ENCODE data around the gene CDH26. TPM values are rescaled to one million over a fixed set of nuclear protein-coding genes. Genes with fewer than 3 reads are reported as not detected.
A peak's percentile ranks its signal among the peaks of the same experiment; 100 is the strongest.

The CDH26 gene
- total and polyA plus RNA-seq, 9 of the 15 experiments (the other 6 are each of a cell fraction or from before 2014, with no cell fraction given), result 0.07 to 0.13 (median 0.10) TPM; not detected in 4

- TF ChIP-seq ZNF561 (CRISPR knock-in tag; conservative IDR thresholded peaks at IDR 0.05) (no peak), ILF3 (IDR thresholded peaks at IDR 0.05; ENCODE audit: borderline replicate concordance) (no peak), HIVEP1 (CRISPR knock-in tag; IDR thresholded peaks at IDR 0.05) (no peak), KDM4B (IDR thresholded peaks at IDR 0.05; ENCODE audit: borderline replicate concordance in 2 of 2, low read depth in 1 of 2) (no peak), MEF2A (IDR thresholded peaks at IDR 0.05; ENCODE audit: control insufficient read depth, low read depth, low read length) (no peak), PRPF4 (IDR thresholded peaks at IDR 0.05; ENCODE audit: insufficient read depth, low read depth, low read length, poor library complexity, severe bottlenecking) (no peak), CHD2 (IDR thresholded peaks at IDR 0.05; ENCODE audit: low read depth, low read length) (no peak), NR2F6 (CRISPR knock-in tag; IDR thresholded peaks at IDR 0.05) (no peak), RAD21 (CRISPR knock-in tag; conservative IDR thresholded peaks at IDR 0.05 in 1 of 2, IDR thresholded peaks at IDR 0.05 in 1 of 2) (no peak), CHCHD3 (CRISPR knock-in tag; IDR thresholded peaks at IDR 0.05) (no peak), ZNF609 (CRISPR knock-in tag; IDR thresholded peaks at IDR 0.05; ENCODE audit: borderline replicate concordance) (no peak), ZFPM2 (CRISPR knock-in tag; IDR thresholded peaks at IDR 0.05) (no peak), ZBTB34 (CRISPR knock-in tag; IDR thresholded peaks at IDR 0.05) (no peak), XRCC4 (IDR thresholded peaks at IDR 0.05; ENCODE audit: extremely low read depth, insufficient read depth, insufficient read length) (no peak), PHTF2 (CRISPR knock-in tag; IDR thresholded peaks at IDR 0.05) (no peak), HOXB6 (CRISPR knock-in tag; IDR thresholded peaks at IDR 0.05; ENCODE audit: borderline replicate concordance) (no peak), MYBL2 (IDR thresholded peaks at IDR 0.05; ENCODE audit: low read depth) (no peak), MYBL2 (CRISPR knock-in tag; IDR thresholded peaks at IDR 0.05; ENCODE audit: borderline replicate concordance) (no peak)
- TF ChIP-seq, protein P1, sequence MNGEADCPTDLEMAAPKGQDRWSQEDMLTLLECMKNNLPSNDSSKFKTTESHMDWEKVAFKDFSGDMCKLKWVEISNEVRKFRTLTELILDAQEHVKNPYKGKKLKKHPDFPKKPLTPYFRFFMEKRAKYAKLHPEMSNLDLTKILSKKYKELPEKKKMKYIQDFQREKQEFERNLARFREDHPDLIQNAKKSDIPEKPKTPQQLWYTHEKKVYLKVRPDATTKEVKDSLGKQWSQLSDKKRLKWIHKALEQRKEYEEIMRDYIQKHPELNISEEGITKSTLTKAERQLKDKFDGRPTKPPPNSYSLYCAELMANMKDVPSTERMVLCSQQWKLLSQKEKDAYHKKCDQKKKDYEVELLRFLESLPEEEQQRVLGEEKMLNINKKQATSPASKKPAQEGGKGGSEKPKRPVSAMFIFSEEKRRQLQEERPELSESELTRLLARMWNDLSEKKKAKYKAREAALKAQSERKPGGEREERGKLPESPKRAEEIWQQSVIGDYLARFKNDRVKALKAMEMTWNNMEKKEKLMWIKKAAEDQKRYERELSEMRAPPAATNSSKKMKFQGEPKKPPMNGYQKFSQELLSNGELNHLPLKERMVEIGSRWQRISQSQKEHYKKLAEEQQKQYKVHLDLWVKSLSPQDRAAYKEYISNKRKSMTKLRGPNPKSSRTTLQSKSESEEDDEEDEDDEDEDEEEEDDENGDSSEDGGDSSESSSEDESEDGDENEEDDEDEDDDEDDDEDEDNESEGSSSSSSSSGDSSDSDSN (IDR thresholded peaks at IDR 0.05; ENCODE audit: borderline replicate concordance in 1 of 2, low read depth in 2 of 2, low read length in 2 of 2), result peak; percentile 32 to 59; a peak in 1 of 4 replicates
Observed at GRCh38 chr20:59940129-59940955, 17.9 kb upstream of the CDH26 start, which contains the start of the genes FAM217B and PPP1R3D (continued).
